Activated B cell treated with CpG ODN at 0.5 μM for 24 hours (primary cell): ENCODE measurements around the gene NUFIP1. TPM values are rescaled to one million over a fixed set of nuclear protein-coding genes. Genes with fewer than 3 reads are reported as not detected.

Experiments
- ATAC-seq: fragments of 200-7000 bp; cut with Tn5 transposase; one replicate; pipeline ENCODE4 v1.10.0; 2021; ENCODE audit warnings: low read depth, mild to moderate bottlenecking, moderate library complexity
- CTCF ChIA-PET: fragments of 350-600 bp; sonication (Branson Sonifier 250); formaldehyde crosslinking; loops from one replicate; lab custom pipeline; 2021; ENCODE audit warnings: antibody characterized with exemption; lab: Charles Lee
- POLR2A ChIA-PET: fragments of 350-600 bp; sonication (Branson Sonifier 250); formaldehyde crosslinking; loops from one replicate; lab custom pipeline; 2021; ENCODE audit warnings: antibody characterized with exemption; lab: Charles Lee
- DNase-seq: peaks from one replicate; pipeline ENCODE4 v3.0.0; 2022
- H3K27ac Mint-ChIP-seq: one replicate; pipeline ENCODE4 v1.8.0; 2020; ENCODE audit warnings: mixed read lengths
- H3K27me3 Mint-ChIP-seq: one replicate; pipeline ENCODE4 v1.8.0; 2021; ENCODE audit warnings: mixed read lengths
- H3K36me3 Mint-ChIP-seq: one replicate; pipeline ENCODE4 v1.8.0; 2021; ENCODE audit warnings: low read depth, mixed read lengths
- H3K4me1 Mint-ChIP-seq: one replicate; pipeline ENCODE4 v1.8.0; 2021; ENCODE audit warnings: mixed read lengths
- H3K4me3 Mint-ChIP-seq: one replicate; pipeline ENCODE4 v1.8.0; 2020; ENCODE audit warnings: mild to moderate bottlenecking, mixed read lengths
- H3K9me3 Mint-ChIP-seq: one replicate; pipeline ENCODE4 v1.8.0; 2020; ENCODE audit warnings: mixed read lengths
- intact Hi-C: fragments of 100-400 bp; cut with micrococcal nuclease; formaldehyde crosslinking; loops from one replicate; pipeline ENCODE4 v1.15.1; 2024
- total RNA-seq: library from RNA; stranded (reverse); gene quantifications from 2 replicates; pipeline ENCODE4 v1.2.3, GENCODE V29; 2022
- TF ChIP-seq, protein P1 (sequence below): fragments of 200-600 bp; IDR thresholded peaks from one replicate; pipeline ENCODE4 v1.8.0; 2022; ENCODE audit warnings: antibody characterized with exemption, mild to moderate bottlenecking

NUFIP1 gene
- total RNA-seq, 1 donor from 2014 or later = 7.8 TPM

DNA sequence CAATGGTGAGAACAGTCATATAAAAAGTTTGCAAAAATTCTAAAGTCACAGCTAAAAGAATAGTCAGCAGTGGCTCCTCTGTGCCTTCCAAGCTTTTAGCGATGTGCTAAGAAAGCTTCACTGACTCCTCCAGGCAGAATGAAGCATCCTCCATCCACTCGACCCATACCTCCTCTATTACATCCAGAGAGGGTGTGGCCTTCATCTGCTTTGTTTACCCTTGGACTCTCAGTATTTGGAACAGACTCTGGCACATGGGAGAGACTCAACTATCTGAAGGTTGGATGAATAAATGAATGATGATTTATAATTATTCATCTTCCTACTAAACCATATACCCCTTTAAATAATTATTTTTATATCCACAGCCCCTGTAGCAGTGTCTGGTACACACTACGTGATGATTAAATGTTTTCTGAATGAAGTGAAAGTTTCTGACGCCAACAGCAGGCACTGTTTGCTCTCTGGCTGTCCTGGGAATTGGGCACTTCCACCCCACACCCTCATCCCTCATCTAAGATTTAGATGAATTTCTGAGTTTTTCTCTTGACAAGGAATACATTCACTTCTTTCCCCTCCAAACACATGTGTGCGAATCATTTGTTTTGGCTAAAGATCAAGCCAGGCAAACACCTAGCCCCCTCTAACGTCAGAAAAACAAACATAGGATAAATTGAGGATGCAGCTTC lies 93.9 kb downstream of the NUFIP1 start:
- Mint-ChIP-seq H3K27ac (no peak overlapping the region), H3K9me3 (no peaks in the 10 kb centered on the region)
- CTCF ChIA-PET = no interaction called here

DNA sequence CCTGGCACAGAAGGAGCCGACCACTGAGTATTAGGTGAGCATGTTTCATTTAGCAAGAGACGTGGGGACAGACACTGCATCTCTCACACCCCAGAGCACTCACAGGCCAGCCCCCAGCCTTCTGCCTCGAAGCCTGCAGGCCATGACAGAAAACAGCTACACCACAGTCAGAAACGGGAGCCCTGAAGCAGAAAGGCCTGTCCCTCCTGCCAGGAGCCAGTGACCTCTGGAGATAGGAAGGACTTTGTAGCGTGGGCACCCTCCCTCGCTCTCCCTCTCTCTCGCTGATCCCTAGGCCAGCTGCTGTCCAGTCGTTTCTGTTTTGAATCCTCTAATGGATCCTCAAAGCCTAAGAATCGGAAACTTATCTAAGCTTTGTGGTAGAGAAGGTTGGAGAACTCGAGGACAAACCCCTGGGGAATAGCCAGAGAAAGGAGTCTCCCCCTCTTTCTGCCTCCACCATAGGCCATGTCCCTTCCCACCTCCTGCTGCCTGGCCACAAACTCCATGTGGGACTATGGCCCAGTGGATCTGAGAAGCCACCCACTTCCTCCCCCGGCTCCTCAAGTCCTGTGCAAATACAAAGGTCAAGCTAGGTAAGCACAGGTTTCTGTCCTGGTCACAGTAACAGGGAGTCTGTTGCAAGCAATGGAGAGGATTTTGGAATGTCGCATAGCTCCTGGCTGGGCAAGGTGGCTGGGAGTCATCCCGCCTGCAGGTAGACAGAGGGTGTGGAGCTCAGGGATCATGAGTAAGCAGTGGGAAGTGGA lies 95.1 kb downstream of the NUFIP1 start:
- CTCF ChIA-PET = no interaction called here
- TF ChIP-seq, protein P1, sequence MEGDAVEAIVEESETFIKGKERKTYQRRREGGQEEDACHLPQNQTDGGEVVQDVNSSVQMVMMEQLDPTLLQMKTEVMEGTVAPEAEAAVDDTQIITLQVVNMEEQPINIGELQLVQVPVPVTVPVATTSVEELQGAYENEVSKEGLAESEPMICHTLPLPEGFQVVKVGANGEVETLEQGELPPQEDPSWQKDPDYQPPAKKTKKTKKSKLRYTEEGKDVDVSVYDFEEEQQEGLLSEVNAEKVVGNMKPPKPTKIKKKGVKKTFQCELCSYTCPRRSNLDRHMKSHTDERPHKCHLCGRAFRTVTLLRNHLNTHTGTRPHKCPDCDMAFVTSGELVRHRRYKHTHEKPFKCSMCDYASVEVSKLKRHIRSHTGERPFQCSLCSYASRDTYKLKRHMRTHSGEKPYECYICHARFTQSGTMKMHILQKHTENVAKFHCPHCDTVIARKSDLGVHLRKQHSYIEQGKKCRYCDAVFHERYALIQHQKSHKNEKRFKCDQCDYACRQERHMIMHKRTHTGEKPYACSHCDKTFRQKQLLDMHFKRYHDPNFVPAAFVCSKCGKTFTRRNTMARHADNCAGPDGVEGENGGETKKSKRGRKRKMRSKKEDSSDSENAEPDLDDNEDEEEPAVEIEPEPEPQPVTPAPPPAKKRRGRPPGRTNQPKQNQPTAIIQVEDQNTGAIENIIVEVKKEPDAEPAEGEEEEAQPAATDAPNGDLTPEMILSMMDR = no peak
- H3K27ac Mint-ChIP-seq = no peak overlapping the region
- POLR2A ChIA-PET = no interaction called here
- H3K27me3 Mint-ChIP-seq = peaks cover 4% of the 10 kb centered on the region
- H3K4me1 Mint-ChIP-seq = no peaks in the 10 kb centered on the region
- no peaks in the 10 kb centered on the region for H3K36me3 Mint-ChIP-seq
- no peaks in the 10 kb centered on the region for H3K9me3 Mint-ChIP-seq
- no peak for DNase-seq
- H3K4me3 Mint-ChIP-seq = no peak overlapping the region
- no peak for ATAC-seq
- intact Hi-C loops = no loop called here

More for the DNA sequence above, 93.9 kb downstream of the NUFIP1 start:
- H3K4me3 Mint-ChIP-seq = no peak overlapping the region
- ATAC-seq (no peak), DNase-seq (no peak)
- POLR2A ChIA-PET = no interaction called here
- no peaks in the 10 kb centered on the region for H3K36me3 Mint-ChIP-seq
- intact Hi-C loops = no loop called here
- H3K27me3 Mint-ChIP-seq = peaks cover 7% of the 10 kb centered on the region
- TF ChIP-seq, protein P1 = no peak
- no peaks in the 10 kb centered on the region for H3K4me1 Mint-ChIP-seq

Other genes starting within 250 kb of the NUFIP1 start
- 28.8 and 35.8 TPM in 2 replicates for gene GPALPP1, start 67 bp upstream of the NUFIP1 start, total RNA-seq
- 19.4 and 19.8 TPM in 2 replicates for gene GTF2F2, start 131.0 kb upstream of the NUFIP1 start, total RNA-seq
- gene KCTD4, start 211.6 kb upstream of the NUFIP1 start, total RNA-seq = not detected in 2 replicates